GM13977 (cell line): ENCODE results near the gene SWAP70.

ENCODE experiments used
- DNase-seq: peaks from one replicate; pipeline ENCODE4 v3.0.0; 2012; ENCODE audit warnings: low spot score
- CTCF ChIP-seq: IDR thresholded peaks from 2 replicates; pipeline ENCODE4 v1.5.1; 2012; ENCODE audit warnings: mild to moderate bottlenecking, control low read depth; ENCODE audit not compliant: insufficient read depth; ENCODE audit errors: extremely low read depth, missing control alignments
- in situ Hi-C: fragments of 300-500 bp; cut with MboI; formaldehyde crosslinking; loops from one replicate; pipeline ENCODE4 v1.12.0; 2022; ENCODE audit warnings: low sequenced_read_pairs, low pct_unique_long_range_greater_than_20kb, mixed read lengths, inconsistent platforms; ENCODE audit not compliant: unreplicated experiment

SWAP70 gene

GRCh38 chr11:9645881-9646280 lies 18.0 kb upstream of the SWAP70 start:
- no peak for DNase-seq
- TF ChIP-seq CTCF, result no peak

DNA sequence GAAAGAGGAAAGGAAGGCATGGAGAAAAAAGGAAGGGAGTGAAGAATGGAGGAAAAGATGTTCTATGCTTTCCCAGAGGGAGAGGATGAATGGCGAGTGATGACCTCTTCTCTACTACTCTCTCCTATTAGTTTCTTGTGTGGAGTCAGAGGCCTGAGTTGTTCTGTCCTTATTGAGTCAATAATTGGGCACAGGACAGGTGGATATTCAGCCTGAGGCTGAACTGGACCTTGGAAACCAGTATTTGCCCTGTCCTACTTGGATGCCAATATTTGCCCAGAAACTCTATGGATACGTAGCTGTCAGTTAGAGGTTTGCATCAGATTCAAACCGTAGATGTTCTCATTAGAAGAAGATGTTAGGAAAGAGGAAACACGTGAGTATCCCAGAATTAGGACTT lies 17.6 kb upstream of the SWAP70 start:
- in situ Hi-C loops, result no loop called here
- no peak for DNase-seq

More at GRCh38 chr11:9645881-9646280, 18.0 kb upstream of the SWAP70 start:
- in situ Hi-C loops, result no loop called here

DNA sequence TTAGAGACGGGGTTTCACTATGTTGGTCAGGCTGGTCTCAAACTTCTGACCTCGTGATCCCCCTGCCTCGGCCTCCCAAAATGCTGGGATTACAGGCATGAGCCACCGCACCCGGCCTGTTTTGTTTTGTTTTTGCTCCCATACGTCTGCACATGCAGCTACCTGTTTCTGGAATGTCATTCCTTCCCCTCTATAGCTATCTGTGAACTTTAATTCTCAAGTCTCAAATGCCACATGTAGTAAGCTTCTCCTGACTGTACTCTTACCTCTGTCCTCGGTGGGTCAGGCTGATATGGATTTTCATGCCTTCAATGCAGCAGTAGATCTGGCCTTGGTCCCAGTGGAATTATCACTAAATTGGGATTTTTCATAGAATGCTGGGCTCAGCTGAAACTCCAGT lies 12.4 kb upstream of the SWAP70 start:
- no peak for DNase-seq
- in situ Hi-C loops, result no loop called here
- no peak for TF ChIP-seq CTCF

More for the DNA sequence above, 17.6 kb upstream of the SWAP70 start:
- TF ChIP-seq CTCF, result no peak

DNA sequence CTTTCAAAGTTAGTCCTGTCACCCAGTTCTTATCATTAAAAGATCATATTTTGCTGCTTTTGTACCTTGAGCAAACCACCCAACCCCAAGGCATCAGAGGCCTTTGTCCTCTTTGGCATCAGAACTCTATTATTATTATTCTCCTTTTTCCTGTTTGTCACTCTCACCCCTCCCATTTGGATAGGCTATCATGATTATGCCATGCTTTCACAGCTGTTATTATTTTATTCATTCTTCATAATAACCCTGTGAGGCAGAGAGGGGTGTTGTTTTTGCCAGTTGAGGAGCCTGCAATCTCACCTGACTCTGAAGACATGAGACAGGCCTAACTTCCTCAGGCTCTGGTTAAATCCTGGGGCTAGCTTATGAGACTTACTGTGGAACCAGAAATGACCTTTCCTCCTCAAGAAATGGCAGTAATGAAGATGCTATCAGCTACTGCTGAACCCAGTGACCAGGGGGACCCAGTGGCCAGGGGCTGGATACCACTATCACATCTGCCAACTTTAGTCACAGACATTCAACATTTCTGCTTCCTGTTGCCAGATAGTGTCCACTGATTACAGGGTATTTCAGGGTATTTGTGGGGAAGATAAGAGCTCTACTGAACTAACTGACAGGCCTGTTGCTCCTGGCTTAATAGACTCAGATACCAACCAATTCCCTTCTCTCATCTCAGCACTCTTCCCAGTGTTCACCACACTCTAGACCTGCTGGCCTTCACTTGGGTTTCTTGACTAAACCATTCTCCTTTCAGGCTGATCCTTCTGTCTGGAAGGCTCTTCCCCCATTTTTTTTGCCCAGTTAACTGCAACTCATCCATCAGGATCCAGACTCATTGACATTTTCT lies 11.8 kb upstream of the SWAP70 start:
- in situ Hi-C loops, result no loop called here
- TF ChIP-seq CTCF, result no peak

GRCh38 chr11:9653871-9654270 lies 10.0 kb upstream of the SWAP70 start:
- in situ Hi-C loops, result no loop called here
- TF ChIP-seq CTCF, result no peak
- DNase-seq, result no peak

More for the DNA sequence above, 11.8 kb upstream of the SWAP70 start:
- no peak for DNase-seq

DNA sequence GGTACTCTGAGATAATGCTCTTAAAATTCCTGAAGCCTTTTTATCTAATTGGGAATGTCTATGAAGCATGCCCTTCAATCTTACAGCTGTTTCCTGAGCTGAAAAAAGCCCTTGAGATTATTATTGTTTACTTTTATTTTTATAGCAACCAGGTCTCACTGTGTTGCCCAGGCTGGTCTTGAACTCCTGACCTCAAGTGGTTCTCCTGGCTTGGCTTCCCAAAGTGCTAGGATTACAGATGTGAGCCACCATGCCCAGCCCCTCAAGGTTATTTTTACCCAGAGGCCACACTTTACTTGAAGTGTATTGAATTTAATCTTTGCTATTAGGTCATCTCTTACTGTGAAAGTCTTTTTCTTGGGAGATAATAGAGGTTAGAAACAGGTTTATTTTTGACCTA lies 7.0 kb upstream of the SWAP70 start:
- no peak for DNase-seq
- in situ Hi-C loops, result no loop called here
- TF ChIP-seq CTCF, result no peak
